ENCODE results near the gene GRIN3B.

Gene GRIN3B

DNA sequence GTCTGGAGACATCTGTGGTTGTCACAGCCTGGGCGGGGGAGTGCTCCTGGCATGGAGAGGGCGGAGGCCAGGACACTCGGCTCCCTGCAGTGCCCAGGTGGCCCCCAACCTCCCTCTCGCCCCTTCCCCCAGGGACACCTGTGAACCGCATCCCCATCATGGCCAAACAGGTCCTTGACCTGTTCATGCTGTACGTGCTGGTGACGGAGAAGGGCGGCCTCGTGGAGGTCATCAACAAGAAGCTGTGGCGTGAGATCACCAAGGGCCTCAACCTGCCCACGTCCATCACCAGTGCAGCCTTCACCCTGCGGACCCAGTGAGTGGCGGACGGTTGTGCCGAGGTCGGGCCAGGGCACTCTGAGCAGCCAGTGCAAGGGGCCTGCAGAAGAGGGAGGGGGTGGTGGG, 36.1 kb upstream of the GRIN3B start:
- DNase-seq (ENCODE audit: low read depth in 1 of 2, low spot score in 1 of 2): no peak

DNA sequence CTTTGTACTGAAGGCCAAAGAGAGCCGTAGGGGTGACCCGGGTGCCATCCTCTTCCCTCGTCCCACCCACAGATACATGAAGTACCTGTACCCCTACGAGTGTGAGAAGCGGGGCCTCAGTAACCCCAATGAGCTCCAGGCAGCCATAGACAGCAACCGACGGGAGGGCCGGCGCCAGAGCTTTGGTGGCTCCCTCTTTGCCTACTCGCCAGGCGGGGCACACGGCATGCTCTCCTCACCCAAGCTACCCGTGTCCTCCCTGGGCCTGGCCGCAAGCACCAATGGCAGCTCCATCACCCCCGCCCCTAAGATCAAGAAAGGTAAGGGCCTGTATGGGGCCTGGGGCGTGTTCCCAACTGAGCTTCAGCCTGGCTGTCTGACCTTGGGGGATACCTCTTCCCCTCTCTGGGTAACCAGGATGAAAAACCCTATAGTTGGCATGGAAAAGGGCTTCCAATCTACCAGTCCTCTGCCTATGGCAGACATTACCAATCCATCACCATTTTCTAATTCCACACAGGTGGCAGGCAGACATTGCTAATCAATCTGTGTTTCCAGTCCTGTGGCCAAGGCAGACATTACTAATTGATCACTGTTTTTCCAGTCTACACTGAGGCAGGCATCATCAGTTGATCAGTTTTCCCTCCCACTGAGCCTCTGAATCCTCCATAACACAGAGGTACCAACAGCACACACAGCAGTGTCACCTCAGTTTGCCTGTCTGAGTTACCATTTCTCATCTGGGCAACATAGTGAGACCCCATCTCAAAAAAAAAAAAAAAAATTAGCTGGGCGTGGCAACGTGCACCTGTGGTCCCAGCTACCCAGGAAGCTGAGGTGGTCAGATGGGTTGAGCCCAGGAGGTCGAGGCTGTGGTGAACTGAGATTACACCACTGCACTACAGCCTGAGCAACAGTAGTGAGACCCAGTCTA, 35.2 kb upstream of the GRIN3B start:
- no peak for DNase-seq (ENCODE audit: low read depth in 1 of 2, low spot score in 1 of 2)

DNA sequence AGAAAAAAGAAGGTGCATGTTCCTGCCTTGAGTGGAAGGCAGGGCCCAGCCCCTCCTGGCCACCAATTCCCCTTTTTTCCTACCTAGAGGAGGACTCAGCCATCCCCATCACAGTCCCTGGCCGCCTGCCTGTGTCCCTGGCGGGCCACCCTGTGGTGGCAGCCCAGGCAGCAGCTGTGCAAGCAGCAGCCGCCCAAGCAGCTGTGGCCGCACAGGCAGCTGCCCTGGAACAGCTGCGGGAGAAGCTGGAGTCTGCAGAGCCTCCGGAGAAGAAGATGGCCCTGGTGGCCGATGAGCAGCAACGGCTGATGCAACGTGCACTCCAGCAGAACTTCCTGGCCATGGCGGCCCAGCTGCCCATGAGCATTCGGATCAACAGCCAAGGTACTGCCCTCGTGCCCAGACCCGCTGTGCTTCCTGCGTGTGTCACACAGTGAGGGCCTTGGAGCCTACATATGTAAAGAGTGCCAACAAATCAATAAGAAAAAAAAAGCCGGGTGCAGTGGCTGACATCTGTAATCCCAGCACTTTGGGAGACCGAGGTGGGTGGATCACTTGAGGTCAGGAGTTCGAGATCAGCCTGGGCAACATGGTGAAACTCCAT, 33.6 kb upstream of the GRIN3B start:
- no peak for DNase-seq (ENCODE audit: low read depth in 1 of 2, low spot score in 1 of 2)

GRCh38 chr19:970695-971094, 29.5 kb upstream of the GRIN3B start:
- no peak for DNase-seq (ENCODE audit: low read depth in 1 of 2, low spot score in 1 of 2)

DNA sequence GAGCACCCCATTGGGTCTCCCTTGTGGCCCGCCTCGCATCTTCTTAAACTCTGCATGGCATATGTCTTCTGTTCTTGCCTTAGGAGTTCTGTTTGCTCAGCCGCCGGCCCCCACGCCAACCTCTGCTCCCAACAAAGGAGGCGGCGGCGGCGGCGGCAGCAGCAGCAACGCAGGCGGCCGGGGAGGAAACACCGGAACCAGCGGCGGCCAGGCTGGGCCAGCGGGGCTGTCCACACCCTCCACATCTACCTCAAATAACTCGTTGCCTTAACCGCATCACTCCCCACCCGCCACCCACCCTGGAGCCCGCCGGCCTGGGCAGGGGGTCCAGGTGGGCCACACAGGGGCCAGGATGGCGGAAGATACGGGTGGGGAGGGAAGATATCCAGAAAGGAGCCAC, 28.4 kb upstream of the GRIN3B start:
- DNase-seq (ENCODE audit: low read depth in 1 of 2, low spot score in 1 of 2): no peak

GRCh38 chr19:972281-972680, 27.9 kb upstream of the GRIN3B start:
- no peak for DNase-seq (ENCODE audit: low read depth in 1 of 2, low spot score in 1 of 2)

DNA sequence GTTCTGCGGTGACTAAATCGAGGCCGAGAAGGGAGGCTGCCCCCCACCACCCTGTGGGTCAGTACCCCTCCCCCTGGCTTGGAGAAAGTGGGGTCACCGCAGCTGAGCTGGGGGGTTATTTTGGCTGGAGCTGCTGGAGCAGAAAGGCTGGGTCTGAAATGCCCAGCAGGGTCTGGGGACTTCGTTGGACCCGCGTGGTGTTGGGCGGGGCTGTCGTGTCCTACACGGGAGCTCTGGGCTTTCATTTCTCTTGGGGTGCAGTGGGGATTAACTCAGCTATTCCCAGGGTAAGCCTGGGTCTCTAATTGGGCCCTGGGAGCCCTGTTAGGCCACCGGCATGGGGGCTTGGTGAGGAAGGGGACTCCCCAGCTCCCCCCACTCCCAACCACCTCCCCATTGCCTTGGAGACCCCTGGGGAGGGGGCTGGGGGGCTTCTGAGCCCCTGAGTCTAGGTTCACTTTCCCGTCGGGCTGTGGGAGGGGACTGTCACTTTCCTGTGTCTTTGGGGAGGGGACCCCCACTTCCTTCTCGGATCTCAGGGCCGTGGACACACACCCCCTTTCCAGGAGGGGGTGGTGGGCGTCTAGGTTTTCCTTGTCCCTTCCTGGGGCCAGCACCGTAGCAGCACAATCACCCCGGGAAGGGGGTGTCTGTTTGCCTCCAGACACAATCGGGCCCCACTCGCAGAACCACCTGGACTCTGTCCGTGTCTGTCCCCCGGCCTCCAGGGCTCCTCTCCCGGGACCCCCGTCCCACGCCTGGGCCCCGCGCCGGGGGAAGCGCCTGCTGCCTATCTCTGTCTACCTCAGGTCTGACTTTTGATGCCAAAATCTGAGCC, 26.3 kb upstream of the GRIN3B start:
- DNase-seq (ENCODE audit: low read depth in 1 of 2, low spot score in 1 of 2): no peak

GRCh38 chr19:974564-975257, 25.5 kb upstream of the GRIN3B start:
- no peak for DNase-seq (ENCODE audit: low read depth in 1 of 2, low spot score in 1 of 2)

DNA sequence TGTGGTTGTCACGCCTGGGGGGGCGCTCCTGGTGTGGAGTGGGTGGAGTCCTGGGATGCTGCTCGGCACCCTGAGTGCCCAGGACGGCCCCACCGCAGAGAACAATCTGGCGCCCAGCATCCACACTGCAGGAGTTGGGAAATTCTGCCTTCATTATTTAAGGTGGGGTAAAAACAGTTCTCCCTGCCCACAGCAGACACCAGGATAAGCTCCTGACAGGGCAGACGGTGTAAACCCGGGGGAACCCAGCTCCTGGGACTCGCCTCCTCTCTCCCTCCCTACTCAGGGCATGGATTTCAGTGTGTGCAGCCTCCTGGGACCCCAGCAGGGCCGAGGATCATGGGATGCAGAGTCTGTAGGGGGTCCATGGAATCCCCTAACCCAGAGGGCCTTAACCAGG, 23.7 kb upstream of the GRIN3B start:
- DNase-seq (ENCODE audit: low read depth in 1 of 2, low spot score in 1 of 2): no peak

- DNase-seq (ENCODE audit: low read depth in 1 of 2, low spot score in 1 of 2): no peak
Measured at GRCh38 chr19:977058-977464, 23.2 kb upstream of the GRIN3B start.

DNA sequence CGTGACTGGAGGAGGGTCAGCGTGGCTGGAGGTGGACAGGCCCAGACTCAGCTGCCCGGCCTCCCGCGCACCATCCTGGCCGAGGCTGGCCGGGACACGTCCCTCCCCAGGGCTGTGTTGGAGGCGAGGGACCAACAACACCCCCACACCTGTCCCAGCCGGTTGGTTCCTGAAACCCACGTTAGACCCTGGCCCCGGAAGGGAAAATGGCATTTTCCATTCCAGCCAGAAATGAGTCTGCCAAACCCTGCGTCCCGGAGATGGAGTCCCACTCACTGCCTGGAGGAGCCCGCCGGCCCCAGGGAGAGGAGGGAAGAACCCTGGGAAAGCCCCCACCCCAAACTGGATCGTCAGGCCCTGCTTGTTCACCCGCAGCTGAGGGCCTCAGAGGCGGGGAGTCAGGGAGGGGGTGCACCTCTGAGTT, 20.9 kb upstream of the GRIN3B start:
- DNase-seq (ENCODE audit: low read depth in 1 of 2, low spot score in 1 of 2): no peak

DNA sequence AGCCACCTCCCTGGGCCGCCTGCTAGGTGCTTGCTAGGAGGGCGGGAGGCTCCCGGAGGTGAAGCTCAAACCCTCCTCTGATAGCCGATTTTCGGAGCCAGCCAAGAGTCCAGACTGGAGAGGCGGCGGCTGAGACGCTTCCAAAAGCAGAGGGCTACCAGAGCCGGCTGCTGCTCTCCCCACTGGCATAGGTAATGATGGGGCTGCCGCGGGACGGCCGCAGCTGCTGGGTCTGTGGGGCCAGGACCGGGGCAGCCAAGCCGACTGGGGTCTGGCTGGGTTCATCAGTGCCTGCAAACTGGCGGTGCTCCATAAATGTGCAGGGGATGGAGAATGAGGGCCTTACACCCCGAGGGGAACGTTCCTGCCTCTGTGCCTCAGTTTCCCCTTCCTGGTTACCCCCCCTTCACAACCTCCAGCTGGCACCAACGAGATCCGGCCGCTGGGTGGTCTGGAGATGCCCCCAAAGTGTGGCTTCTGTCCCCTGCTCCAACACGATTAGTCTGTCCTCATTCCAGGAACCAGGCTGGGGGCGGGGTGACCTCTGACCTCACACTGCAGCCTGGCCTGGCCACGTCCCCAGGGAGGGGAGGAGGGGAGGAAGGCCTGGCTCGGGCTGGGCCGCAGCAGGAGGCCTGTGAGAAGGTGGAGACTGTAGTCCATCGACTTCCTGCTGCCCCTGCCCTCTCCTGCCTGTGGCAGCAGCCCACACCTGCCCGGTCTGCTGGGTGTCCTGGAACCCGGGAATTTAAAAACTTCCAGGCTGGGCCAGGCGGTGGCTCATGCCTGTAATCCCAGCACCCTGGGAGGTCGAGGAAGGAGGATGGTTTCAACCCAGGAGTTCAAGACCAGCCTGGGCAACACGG, 19.9 kb upstream of the GRIN3B start:
- no peak for DNase-seq (ENCODE audit: low read depth in 1 of 2, low spot score in 1 of 2)

- DNase-seq (ENCODE audit: low read depth in 1 of 2, low spot score in 1 of 2): peak; percentile 51 to 62
Measured at GRCh38 chr19:982567-983170, 17.6 kb upstream of the GRIN3B start.

- DNase-seq (ENCODE audit: low read depth in 1 of 2, low spot score in 1 of 2): peak; percentile 78 to 89
Measured at GRCh38 chr19:984165-984967, 15.9 kb upstream of the GRIN3B start, which contains the start of gene WDR18. TSS of gene WDR18 (plus strand) at chr19:984345. CDS start at chr19:984354, 9 bp downstream.

DNA sequence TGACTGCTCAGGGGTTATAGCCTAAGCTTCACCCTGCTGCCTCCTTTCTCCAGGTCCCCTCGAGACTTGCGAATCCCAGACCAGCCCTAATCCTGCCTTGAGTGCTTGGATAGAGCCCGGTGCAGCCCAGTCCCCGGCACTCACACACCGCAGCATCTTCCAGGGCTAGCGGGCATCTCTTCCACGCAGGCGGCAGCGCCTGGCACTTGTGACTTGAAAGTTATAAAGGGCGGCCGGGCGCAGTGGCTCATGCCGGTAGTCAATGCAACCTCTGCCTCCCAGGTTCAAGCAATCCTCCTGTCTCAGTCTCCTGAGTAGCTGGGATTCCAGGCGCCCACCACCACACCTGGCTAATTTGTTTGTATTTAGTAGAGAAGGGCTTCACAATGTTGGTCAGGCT, 14.1 kb upstream of the GRIN3B start:
- DNase-seq (ENCODE audit: low read depth in 1 of 2, low spot score in 1 of 2): no peak

- DNase-seq (ENCODE audit: low read depth in 1 of 2, low spot score in 1 of 2): no peak
Measured at GRCh38 chr19:988081-988480, 12.1 kb upstream of the GRIN3B start.

DNA sequence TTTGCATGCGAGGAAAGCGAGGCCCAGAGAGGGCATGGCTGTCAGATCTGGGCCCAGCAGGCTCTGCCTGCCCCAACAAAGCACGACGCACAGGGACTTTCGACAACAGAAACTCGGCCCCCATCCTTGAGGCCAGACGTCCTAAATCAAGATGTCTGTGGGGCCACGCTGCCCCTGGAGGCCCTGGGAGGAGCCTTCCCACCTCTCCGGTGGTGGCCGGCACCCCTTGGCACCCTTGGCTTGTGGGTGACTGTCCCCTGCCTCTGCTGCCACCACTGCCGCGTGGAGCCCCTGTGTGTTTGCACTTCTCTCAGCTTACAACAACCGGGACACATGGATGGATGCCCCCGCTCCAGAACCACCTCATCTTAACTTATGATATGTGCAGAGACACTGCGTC, 11.7 kb upstream of the GRIN3B start:
- DNase-seq (ENCODE audit: low read depth in 1 of 2, low spot score in 1 of 2): no peak

DNA sequence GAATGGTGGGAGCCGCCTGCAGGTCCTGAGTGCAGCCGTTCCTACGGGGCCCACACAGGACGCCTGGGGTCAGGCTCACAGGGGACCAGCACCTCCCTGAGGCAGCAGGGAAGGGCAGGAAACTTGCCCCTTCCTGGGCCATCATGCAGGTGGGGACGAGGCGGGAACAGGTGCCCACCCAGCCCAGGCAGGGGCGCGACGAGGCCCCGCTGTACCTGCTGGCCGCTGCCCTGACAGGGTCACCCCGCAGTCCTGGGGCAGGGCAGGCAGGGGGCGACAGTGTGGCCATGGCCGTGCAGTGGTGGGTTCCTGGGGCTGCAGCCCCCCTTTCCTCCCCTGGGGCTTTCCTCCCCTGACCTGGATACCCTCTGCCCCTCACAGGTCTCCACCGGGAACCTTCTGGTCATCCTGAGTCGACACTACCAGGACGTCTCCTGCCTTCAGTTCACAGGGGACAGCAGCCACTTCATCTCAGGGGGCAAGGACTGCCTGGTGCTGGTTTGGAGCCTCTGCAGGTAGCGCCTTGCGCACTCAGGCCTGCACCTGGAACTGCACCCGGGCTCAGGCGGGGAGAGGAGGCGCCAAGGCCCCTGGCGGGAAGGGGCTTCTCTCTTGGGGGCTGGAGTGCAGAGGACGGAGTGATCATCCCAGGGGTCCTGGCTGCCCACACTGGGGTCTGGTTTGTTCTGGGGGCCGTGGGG, 10.7 kb upstream of the GRIN3B start:
- no peak for DNase-seq (ENCODE audit: low read depth in 1 of 2, low spot score in 1 of 2)
